Metanephros (tissue), 2 donors: Measurements from ENCODE around the gene CATSPERE. TPM values are rescaled to one million over a fixed set of nuclear protein-coding genes. Genes with fewer than 3 reads are reported as not detected.

Experiments
- small RNA-seq: library from RNA; depleted of rRNA; stranded (forward); fragments of <200 nt; gene quantifications from one replicate; pipeline ENCODE3, GENCODE V24; 2014; ENCODE audit warnings: low replicate concordance
- total RNA-seq: library from RNA; depleted of rRNA; stranded (reverse); fragments of >200 nt; gene quantifications from one replicate; pipeline ENCODE4 v1.2.3, GENCODE V29; 2014

CATSPERE gene, protein sequence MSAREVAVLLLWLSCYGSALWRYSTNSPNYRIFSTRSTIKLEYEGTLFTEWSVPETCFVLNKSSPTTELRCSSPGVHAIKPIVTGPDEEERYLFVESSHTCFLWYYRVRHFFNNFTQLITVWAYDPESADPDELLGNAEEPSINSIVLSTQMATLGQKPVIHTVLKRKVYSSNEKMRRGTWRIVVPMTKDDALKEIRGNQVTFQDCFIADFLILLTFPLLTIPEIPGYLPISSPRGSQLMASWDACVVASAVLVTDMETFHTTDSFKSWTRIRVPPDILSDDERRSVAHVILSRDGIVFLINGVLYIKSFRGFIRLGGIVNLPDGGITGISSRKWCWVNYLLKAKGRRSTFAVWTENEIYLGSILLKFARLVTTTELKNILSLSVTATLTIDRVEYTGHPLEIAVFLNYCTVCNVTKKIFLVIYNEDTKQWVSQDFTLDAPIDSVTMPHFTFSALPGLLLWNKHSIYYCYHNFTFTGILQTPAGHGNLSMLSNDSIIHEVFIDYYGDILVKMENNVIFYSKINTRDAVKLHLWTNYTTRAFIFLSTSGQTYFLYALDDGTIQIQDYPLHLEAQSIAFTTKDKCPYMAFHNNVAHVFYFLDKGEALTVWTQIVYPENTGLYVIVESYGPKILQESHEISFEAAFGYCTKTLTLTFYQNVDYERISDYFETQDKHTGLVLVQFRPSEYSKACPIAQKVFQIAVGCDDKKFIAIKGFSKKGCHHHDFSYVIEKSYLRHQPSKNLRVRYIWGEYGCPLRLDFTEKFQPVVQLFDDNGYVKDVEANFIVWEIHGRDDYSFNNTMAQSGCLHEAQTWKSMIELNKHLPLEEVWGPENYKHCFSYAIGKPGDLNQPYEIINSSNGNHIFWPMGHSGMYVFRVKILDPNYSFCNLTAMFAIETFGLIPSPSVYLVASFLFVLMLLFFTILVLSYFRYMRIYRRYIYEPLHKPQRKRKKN
- 1.9 TPM for total RNA-seq

DNA sequence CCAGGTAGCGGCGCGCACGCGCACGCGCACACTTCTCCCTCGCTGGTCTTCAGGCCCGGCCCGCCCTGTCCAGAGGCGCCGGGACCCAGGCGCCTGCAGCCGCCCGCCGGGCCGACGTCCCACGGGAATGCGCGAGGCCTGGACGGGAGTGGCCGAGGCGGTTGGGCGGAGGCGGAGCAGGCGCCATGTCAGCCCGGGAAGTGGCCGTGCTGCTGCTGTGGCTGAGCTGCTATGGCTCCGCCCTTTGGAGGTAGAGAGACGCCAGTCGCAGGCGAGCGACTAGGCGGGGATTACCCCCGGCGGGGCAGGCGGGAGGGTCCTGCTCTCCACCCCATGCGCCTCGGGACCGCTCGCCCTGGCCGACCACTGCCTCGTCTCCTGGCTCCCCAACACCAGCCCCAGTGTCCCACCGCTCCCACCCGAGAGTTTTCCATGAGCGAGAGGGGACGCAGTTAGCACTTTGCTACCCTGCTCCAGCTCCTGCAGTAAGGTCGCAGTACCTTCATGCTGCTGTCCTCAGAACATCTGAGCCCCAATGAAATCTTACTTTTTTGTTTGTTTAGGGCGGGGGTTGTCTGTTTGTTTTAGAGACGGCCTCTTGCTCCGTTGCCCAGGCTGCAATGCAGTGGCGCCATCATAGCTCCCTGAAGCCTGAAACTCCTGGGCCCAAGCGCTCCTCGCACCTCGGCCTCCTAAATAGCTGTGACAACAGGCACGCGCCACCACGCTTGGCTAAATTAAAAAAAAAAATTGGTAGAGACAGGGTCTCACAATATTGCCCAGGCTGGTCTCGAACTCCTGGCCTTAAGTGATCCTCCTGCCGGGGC is at the start of gene CATSPERE:
Gene CATSPERE (plus strand): TSS at position 29 of the 827 bp plus-strand sequence. CDS start 157 bp downstream, at position 186.

DNA sequence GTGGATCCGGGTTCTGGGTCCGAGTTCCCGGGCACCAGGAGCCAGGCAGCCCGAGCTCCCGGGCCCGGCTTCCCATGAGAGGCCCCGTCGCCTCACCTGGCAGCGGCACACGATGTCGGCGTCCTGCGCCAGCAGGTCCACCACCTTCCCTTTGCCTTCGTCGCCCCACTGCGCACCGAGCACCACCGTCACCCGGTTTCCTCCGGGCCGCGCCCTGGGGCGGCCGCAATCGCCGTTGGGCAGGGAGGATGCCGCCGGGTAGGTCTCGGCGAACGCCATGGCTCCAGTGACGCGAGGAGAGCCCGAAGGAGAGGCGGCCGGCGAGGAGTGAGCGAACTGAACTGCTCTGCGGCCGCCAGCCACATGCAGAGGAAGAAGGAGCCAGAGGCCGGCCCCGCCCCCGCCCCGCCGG is 9.5 kb upstream of the CATSPERE start, which contains the start of gene ADSS2:
Gene ADSS2 (minus strand): TSS at position 371 of the 412 bp plus-strand sequence. CDS start 92 bp downstream, at position 279.

DNA sequence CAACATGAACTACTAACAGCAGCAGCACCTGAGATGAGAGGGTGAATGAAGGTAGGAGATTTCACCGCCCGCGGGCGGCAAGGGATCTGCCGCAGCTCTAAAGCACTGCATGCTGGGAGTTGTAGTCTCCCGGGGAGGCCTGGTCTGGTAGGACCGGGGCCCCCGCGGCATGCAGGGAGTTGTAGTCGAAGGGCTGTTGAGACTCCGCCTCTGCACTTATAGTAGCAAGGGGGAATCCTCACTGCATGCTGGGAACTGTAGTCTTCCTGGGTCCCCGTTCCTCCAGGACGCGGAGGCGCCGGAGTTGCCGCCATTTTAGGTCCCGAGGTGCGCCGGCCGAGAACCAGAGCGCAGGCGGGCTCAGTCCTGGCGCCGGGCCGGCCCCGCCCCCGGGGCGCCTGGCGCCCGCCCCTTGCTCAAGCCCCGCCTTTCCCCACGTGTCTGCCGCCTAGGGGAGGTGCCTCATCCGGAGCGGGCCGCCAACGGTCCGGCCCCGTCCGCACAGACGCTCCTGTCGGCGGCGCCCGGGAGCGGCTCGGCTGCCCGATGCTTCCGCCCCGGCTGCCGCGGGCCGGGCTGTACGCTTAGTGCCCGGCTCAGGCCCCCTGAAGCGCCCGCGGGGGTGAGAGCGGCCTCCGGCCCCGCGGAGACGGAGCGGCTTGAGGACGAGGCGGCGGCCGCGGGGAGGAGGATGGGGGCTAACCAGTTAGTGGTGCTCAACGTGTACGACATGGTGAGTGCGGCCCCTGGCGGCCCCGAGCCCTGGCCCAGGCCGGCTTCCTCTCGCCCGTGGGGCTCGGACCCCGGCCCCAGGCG is 191.8 kb downstream of the CATSPERE start, which contains the start of gene DESI2:
Gene DESI2 (plus strand): TSS at position 504 of the 816 bp plus-strand sequence. CDS start 188 bp downstream, at position 692.

Small RNAs within 50 kb of the gene (small RNA-seq; reads per million reads assigned to genes)
- not detected for gene CYCSP5

Other genes starting within 250 kb of the CATSPERE start
- gene ADSS2, start 9.4 kb upstream of the CATSPERE start, total RNA-seq, result 33.9 TPM
- 48.8 TPM for gene DESI2, start 191.9 kb downstream of the CATSPERE start, total RNA-seq